ENCODE results near the gene RGS18.

RGS18 gene

DNA sequence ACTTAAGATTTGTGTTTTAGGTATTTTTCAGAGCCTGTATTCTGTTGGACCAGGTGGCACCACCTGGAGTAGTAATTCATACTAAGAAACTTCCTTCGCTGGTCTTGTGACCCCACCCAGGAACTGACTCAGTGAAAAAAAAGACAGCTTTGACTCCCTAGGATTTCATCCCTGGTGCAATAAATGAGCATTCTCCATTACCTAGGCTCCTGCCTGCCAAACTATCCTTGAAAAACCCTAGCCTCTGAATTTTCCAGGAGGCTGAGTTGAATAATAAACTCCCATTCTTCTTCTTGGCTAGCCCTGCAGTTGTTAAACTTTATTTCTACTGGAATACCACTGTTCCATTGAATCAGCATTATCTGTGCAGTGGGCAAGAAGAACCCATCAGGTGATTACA is 10.6 kb upstream of the RGS18 start:
- TF ChIP-seq, protein P1, sequence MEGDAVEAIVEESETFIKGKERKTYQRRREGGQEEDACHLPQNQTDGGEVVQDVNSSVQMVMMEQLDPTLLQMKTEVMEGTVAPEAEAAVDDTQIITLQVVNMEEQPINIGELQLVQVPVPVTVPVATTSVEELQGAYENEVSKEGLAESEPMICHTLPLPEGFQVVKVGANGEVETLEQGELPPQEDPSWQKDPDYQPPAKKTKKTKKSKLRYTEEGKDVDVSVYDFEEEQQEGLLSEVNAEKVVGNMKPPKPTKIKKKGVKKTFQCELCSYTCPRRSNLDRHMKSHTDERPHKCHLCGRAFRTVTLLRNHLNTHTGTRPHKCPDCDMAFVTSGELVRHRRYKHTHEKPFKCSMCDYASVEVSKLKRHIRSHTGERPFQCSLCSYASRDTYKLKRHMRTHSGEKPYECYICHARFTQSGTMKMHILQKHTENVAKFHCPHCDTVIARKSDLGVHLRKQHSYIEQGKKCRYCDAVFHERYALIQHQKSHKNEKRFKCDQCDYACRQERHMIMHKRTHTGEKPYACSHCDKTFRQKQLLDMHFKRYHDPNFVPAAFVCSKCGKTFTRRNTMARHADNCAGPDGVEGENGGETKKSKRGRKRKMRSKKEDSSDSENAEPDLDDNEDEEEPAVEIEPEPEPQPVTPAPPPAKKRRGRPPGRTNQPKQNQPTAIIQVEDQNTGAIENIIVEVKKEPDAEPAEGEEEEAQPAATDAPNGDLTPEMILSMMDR (IDR thresholded peaks at IDR 0.05; ENCODE audit: insufficient read depth, low read depth, low read length, missing control alignments), result no peak
- H3K4me3 ChIP-seq (ENCODE audit: low read length), result no peak overlapping the region
- peak; percentile 61 for DNase-seq (ENCODE audit: low read depth)

DNA sequence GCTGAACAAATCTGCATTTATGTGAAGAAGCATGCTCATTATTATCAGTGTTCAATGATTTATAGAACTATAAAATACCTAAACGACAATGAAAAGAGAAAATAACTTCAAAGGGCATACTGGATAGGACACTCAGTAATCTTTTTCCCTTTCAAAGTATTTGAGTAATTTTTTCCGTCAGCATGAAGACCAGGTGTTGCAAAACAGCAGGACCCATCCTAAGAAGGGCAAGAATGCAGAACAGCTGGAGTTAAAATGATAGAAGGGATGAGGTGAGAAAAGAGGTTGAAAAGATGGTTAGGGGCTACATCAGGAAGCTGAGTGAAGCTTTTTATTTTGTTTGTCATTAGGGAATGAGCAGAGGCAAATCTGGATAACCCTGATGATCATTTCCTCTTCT is 7.1 kb upstream of the RGS18 start:
- no peak overlapping the region for H3K4me3 ChIP-seq (ENCODE audit: low read length)
- no peak for DNase-seq (ENCODE audit: low read depth)
- TF ChIP-seq, protein P1 (IDR thresholded peaks at IDR 0.05; ENCODE audit: insufficient read depth, low read depth, low read length, missing control alignments), result no peak

DNA sequence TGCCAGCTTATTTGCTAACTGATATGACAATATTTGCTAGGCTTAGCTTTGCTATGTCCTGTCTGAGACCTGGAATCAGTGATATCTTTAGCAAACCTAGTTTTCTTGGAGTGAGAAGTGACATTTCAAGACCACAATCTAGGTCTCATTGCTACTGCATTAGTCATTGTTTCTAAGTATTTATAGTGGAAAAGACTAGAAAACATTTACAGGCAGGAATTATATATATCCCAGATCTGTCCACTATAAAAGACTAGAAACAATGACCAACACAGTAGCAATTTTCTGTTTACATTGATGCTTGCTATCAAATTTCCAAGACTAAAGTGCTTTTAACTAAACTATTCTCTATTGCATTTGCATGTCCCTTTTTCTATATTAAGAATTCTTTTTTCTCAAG is 5.0 kb upstream of the RGS18 start:
- no peak for DNase-seq (ENCODE audit: low read depth)
- H3K4me3 ChIP-seq (ENCODE audit: low read length), result no peak overlapping the region
- TF ChIP-seq, protein P1 (IDR thresholded peaks at IDR 0.05; ENCODE audit: insufficient read depth, low read depth, low read length, missing control alignments), result no peak

DNA sequence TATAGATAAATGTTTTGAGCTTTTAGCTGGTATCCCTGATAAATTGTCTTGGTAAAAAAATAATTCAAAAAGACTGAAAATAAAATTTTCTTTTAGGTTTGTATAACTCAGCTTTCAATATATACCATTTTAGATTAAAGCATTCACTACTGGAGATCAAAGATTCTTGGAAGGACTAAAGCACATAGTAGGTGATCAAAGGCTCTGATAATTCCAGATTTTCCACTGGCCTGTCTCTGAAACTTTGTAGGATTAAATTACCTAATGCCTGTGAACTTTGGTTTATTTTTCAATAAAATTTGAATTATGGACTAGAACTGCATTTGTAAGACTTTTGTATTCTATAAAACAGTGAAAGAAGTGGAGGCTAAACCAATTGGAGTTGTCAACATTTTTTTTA is 1.2 kb upstream of the RGS18 start:
- DNase-seq (ENCODE audit: low read depth), result no peak
- TF ChIP-seq, protein P1 (IDR thresholded peaks at IDR 0.05; ENCODE audit: insufficient read depth, low read depth, low read length, missing control alignments), result no peak
- no peak overlapping the region for H3K4me3 ChIP-seq (ENCODE audit: low read length)

DNA sequence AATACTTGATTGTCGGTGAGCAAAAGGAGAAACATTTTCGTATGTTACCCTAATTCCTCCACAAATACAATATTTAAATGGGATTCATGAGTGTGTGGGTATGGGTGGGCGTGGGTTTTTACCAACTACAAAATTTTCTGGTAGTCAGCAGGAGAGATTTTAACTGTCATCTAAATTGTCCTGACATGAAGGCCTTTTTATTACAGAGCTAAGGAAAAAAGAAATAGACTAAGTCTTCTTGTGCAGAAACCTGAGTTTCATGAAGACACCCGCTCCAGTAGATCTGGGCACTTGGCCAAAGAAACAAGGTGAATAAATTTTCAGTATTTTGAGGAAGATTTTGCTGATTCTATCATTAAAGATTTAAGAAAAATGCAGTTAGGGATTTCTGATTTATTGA is 752 bp downstream of the RGS18 start:
- TF ChIP-seq, protein P1 (IDR thresholded peaks at IDR 0.05; ENCODE audit: insufficient read depth, low read depth, low read length, missing control alignments), result no peak
- no peak for DNase-seq (ENCODE audit: low read depth)
- no peak overlapping the region for H3K4me3 ChIP-seq (ENCODE audit: low read length)

DNA sequence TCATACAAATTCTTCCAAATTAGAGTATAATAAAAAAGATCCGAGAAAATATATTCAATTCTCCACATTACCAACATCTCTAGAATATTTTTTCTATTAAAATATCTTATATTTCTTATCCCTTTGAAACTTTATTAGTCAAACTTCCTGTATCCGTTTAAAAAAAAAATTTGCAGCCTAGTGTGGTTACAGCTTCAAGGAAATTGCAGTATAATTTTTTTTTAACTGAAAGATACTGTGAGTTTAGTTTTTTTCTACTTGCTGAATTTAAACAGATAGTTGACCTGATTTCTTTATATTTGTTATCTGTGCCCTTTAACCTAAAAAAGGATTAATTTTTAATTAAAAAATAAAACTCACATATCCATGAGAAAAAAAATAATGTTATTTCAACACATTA is 1.5 kb downstream of the RGS18 start:
- no peak overlapping the region for H3K4me3 ChIP-seq (ENCODE audit: low read length)
- DNase-seq (ENCODE audit: low read depth), result no peak
- TF ChIP-seq, protein P1 (IDR thresholded peaks at IDR 0.05; ENCODE audit: insufficient read depth, low read depth, low read length, missing control alignments), result no peak

DNA sequence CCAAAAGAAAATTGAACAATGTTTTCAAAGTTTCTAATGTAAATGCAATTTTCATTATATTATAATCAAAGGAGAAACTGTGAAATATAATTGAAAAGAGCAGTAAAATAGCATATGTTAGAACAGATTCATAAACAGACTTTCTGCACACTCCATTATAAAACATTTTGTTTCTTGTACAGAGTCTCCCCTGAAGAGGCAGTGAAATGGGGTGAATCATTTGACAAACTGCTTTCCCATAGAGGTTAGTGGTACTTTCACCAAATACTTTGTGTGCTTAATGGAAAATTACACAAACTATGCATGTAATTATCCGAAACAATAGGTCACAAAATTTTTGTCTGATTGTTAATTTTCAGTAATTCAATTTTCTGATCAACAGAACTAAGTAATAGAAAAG is 1.9 kb downstream of the RGS18 start:
- TF ChIP-seq, protein P1 (IDR thresholded peaks at IDR 0.05; ENCODE audit: insufficient read depth, low read depth, low read length, missing control alignments), result no peak
- DNase-seq (ENCODE audit: low read depth), result no peak
- no peak overlapping the region for H3K4me3 ChIP-seq (ENCODE audit: low read length)
